ENCODE results near the gene BYSL. TPM values are rescaled to one million over a fixed set of nuclear protein-coding genes. Genes with fewer than 3 reads are reported as not detected.

BYSL gene
- total and polyA plus RNA-seq, 9 of the 15 experiments (the other 6 are each of a cell fraction or from before 2014, with no cell fraction given) = 22.2 to 92.3 (median 53.4) TPM

- TF ChIP-seq SMARCB1 (IDR thresholded peaks at IDR 0.05; ENCODE audit: insufficient read length, low read depth) = no peak
- peak; percentile 84 for TF ChIP-seq ZKSCAN1 (IDR thresholded peaks at IDR 0.05; ENCODE audit: low read depth, low read length)
- TF ChIP-seq TSHZ1 (CRISPR knock-in tag; IDR thresholded peaks at IDR 0.05) = no peak
- TF ChIP-seq, protein P1, sequence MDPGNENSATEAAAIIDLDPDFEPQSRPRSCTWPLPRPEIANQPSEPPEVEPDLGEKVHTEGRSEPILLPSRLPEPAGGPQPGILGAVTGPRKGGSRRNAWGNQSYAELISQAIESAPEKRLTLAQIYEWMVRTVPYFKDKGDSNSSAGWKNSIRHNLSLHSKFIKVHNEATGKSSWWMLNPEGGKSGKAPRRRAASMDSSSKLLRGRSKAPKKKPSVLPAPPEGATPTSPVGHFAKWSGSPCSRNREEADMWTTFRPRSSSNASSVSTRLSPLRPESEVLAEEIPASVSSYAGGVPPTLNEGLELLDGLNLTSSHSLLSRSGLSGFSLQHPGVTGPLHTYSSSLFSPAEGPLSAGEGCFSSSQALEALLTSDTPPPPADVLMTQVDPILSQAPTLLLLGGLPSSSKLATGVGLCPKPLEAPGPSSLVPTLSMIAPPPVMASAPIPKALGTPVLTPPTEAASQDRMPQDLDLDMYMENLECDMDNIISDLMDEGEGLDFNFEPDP (CRISPR knock-in tag; IDR thresholded peaks at IDR 0.05) = 0 out of 2 replicates have a peak, but pooled peaks have one; percentile 59
- TF ChIP-seq ZEB2 (IDR thresholded peaks at IDR 0.05) = peak; percentile 89
- peak; percentile 87; the same call in 1 of the 2 replicates for TF ChIP-seq RUNX1 (IDR thresholded peaks at IDR 0.05; ENCODE audit: low read depth)
- TF ChIP-seq RBM34 (IDR thresholded peaks at IDR 0.05; ENCODE audit: borderline replicate concordance, insufficient read depth, low read length) = no peak
- TF ChIP-seq, protein P2, sequence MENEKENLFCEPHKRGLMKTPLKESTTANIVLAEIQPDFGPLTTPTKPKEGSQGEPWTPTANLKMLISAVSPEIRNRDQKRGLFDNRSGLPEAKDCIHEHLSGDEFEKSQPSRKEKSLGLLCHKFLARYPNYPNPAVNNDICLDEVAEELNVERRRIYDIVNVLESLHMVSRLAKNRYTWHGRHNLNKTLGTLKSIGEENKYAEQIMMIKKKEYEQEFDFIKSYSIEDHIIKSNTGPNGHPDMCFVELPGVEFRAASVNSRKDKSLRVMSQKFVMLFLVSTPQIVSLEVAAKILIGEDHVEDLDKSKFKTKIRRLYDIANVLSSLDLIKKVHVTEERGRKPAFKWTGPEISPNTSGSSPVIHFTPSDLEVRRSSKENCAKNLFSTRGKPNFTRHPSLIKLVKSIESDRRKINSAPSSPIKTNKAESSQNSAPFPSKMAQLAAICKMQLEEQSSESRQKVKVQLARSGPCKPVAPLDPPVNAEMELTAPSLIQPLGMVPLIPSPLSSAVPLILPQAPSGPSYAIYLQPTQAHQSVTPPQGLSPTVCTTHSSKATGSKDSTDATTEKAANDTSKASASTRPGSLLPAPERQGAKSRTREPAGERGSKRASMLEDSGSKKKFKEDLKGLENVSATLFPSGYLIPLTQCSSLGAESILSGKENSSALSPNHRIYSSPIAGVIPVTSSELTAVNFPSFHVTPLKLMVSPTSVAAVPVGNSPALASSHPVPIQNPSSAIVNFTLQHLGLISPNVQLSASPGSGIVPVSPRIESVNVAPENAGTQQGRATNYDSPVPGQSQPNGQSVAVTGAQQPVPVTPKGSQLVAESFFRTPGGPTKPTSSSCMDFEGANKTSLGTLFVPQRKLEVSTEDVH (IDR thresholded peaks at IDR 0.05; ENCODE audit: low read depth, partially characterized antibody) = no peak
- TF ChIP-seq MTF1 (CRISPR knock-in tag; IDR thresholded peaks at IDR 0.05; ENCODE audit: borderline replicate concordance) = no peak
- TF ChIP-seq NR0B1 (IDR thresholded peaks at IDR 0.05; ENCODE audit: partially characterized antibody) = no peak
- no peak for TF ChIP-seq COPS2 (conservative IDR thresholded peaks at IDR 0.05)
- TF ChIP-seq NONO (IDR thresholded peaks at IDR 0.05; ENCODE audit: low read depth in 2 of 2, low read length in 1 of 2) = 0 out of 4 replicates have a peak, but pooled peaks of 1 of the 2 experiments have one; percentile 16
- TF ChIP-seq ERF (CRISPR knock-in tag; IDR thresholded peaks at IDR 0.05) = no peak
- no peak for TF ChIP-seq RBM14 (IDR thresholded peaks at IDR 0.05; ENCODE audit: borderline replicate concordance, insufficient read depth, low read depth, low read length)
- no peak for TF ChIP-seq ZNF57 (CRISPR knock-in tag; IDR thresholded peaks at IDR 0.05)
- no peak for TF ChIP-seq ZSCAN32 (CRISPR knock-in tag; IDR thresholded peaks at IDR 0.05)
Measured at GRCh38 chr6:41936073-41936837, 15.0 kb downstream of the BYSL start (continued).
